Nephron progenitor cell (in vitro differentiated cells): ENCODE results near the gene SLC5A4.

Experiments used
- DNase-seq: peaks from one replicate; pipeline ENCODE4 v3.0.0; 2021
- H3K27ac Mint-ChIP-seq: 2 replicates; pipeline ENCODE4 v1.8.0; 2021; ENCODE audit warnings: mild to moderate bottlenecking, moderate library complexity, mixed read lengths
- H3K27me3 Mint-ChIP-seq: 2 replicates; pipeline ENCODE4 v1.8.0; 2021; ENCODE audit warnings: mild to moderate bottlenecking, low read depth, mixed read lengths; ENCODE audit not compliant: poor library complexity
- H3K36me3 Mint-ChIP-seq: 2 replicates; pipeline ENCODE4 v1.8.0; 2021; ENCODE audit warnings: low read depth, mixed read lengths
- H3K4me1 Mint-ChIP-seq: 2 replicates; pipeline ENCODE4 v1.8.0; 2021; ENCODE audit warnings: mixed read lengths
- H3K4me3 Mint-ChIP-seq: 2 replicates; pipeline ENCODE4 v1.8.0; 2021; ENCODE audit warnings: mild to moderate bottlenecking, moderate library complexity, mixed read lengths
- H3K9me3 Mint-ChIP-seq: 2 replicates; pipeline ENCODE4 v1.8.0; 2021; ENCODE audit warnings: mild to moderate bottlenecking, moderate library complexity, mixed read lengths
- CTCF ChIP-seq: fragments of 200-600 bp; sonication (generic); IDR thresholded peaks from 2 replicates; pipeline ENCODE4 v1.5.0; 2021; ENCODE audit warnings: antibody characterized with exemption

The SLC5A4 gene

GRCh38 chr22:32216911-32217310, 38.2 kb downstream of the SLC5A4 start:
- no peaks in the 10 kb centered on the region for H3K9me3 Mint-ChIP-seq
- TF ChIP-seq CTCF, result no peak

GRCh38 chr22:32211011-32211410, 44.1 kb downstream of the SLC5A4 start:
- H3K4me1 Mint-ChIP-seq, result peaks cover 4% of the 10 kb centered on the region
- H3K9me3 Mint-ChIP-seq, result no peaks in the 10 kb centered on the region
- no peaks in the 10 kb centered on the region for H3K36me3 Mint-ChIP-seq
- no peak for TF ChIP-seq CTCF
- DNase-seq, result no peak
- H3K27me3 Mint-ChIP-seq, result peaks cover 29% of the 10 kb centered on the region
- no peak overlapping the region for H3K4me3 Mint-ChIP-seq
- no peak overlapping the region for H3K27ac Mint-ChIP-seq

More at GRCh38 chr22:32216911-32217310, 38.2 kb downstream of the SLC5A4 start:
- no peaks in the 10 kb centered on the region for H3K4me1 Mint-ChIP-seq
- no peak for DNase-seq
- H3K36me3 Mint-ChIP-seq, result no peaks in the 10 kb centered on the region
- H3K27ac Mint-ChIP-seq, result no peak overlapping the region
- peaks cover 19% of the 10 kb centered on the region for H3K27me3 Mint-ChIP-seq
- no peak overlapping the region for H3K4me3 Mint-ChIP-seq

- H3K4me1 Mint-ChIP-seq, result peaks cover 23% of the 10 kb centered on the region
- TF ChIP-seq CTCF, result no peak
- peaks cover 53% of the 10 kb centered on the region for H3K27me3 Mint-ChIP-seq
- H3K27ac Mint-ChIP-seq, result no peak overlapping the region
- H3K9me3 Mint-ChIP-seq, result no peaks in the 10 kb centered on the region
- no peaks in the 10 kb centered on the region for H3K36me3 Mint-ChIP-seq
- H3K4me3 Mint-ChIP-seq, result no peak overlapping the region
- DNase-seq, result no peak
Measured at GRCh38 chr22:32208681-32209080, 46.5 kb downstream of the SLC5A4 start.

- no peaks in the 10 kb centered on the region for H3K36me3 Mint-ChIP-seq
- H3K4me1 Mint-ChIP-seq, result peaks cover 30% of the 10 kb centered on the region
- H3K9me3 Mint-ChIP-seq, result no peaks in the 10 kb centered on the region
Measured at GRCh38 chr22:32207971-32208480, 47.1 kb downstream of the SLC5A4 start.

GRCh38 chr22:32206774-32207758, 48.1 kb downstream of the SLC5A4 start:
- peak; percentile 22 for DNase-seq
- H3K4me3 Mint-ChIP-seq, result no peak overlapping the region

More at GRCh38 chr22:32207971-32208480, 47.1 kb downstream of the SLC5A4 start:
- TF ChIP-seq CTCF, result no peak
- Mint-ChIP-seq H3K27me3 (peaks cover 59% of the 10 kb centered on the region), H3K27ac (no peak overlapping the region), H3K4me3 (no peak overlapping the region)
- DNase-seq, result no peak

More at GRCh38 chr22:32206774-32207758, 48.1 kb downstream of the SLC5A4 start:
- peaks cover 69% of the 10 kb centered on the region for H3K27me3 Mint-ChIP-seq
- H3K27ac Mint-ChIP-seq, result no peak overlapping the region
- H3K9me3 Mint-ChIP-seq, result no peaks in the 10 kb centered on the region
- H3K36me3 Mint-ChIP-seq, result no peaks in the 10 kb centered on the region
- peak; percentile 51 for TF ChIP-seq CTCF
- peaks cover 31% of the 10 kb centered on the region for H3K4me1 Mint-ChIP-seq
